GM23338 (cell line): ENCODE measurements around the gene FXYD7. TPM values are rescaled to one million over a fixed set of nuclear protein-coding genes. Genes with fewer than 3 reads are reported as not detected.

Source experiments
- ATAC-seq: fragments of 200-7000 bp; cut with Tn5 transposase; 3 replicates; pipeline ENCODE4 v1.9.1; 2020
- DNase-seq: peaks from one replicate; pipeline ENCODE4 v3.0.0-alpha.2; 2015; ENCODE audit warnings: low spot score
- H2AFZ ChIP-seq: fragments of 200-600 bp; sonication (generic); 2 replicates; pipeline ENCODE4 v1.8.0; 2016; ENCODE audit warnings: antibody characterized with exemption, mild to moderate bottlenecking, moderate library complexity
- H3F3A ChIP-seq: fragments of 200-600 bp; sonication (generic); replicated peaks from 2 replicates; pipeline ENCODE4 v1.8.0; 2017; ENCODE audit warnings: antibody characterized with exemption, mixed run types, low read depth
- H3K27ac ChIP-seq: fragments of 200-600 bp; sonication (generic); 2 replicates; pipeline ENCODE4 v1.6.1; 2016; ENCODE audit warnings: low read depth
- H3K27me3 ChIP-seq: fragments of 200-600 bp; sonication (generic); 2 replicates; pipeline ENCODE4 v1.8.0; 2016; ENCODE audit warnings: mild to moderate bottlenecking, mixed run types, moderate library complexity; ENCODE audit not compliant: insufficient read depth
- H3K36me3 ChIP-seq: fragments of 200-600 bp; sonication (generic); 2 replicates; pipeline ENCODE4 v1.8.0; 2016; ENCODE audit warnings: mild to moderate bottlenecking; ENCODE audit not compliant: insufficient read depth
- H3K4me1 ChIP-seq: fragments of 200-600 bp; sonication (generic); 2 replicates; pipeline ENCODE4 v1.8.0; 2016; ENCODE audit warnings: mild to moderate bottlenecking, moderate library complexity; ENCODE audit not compliant: insufficient read depth
- H3K4me2 ChIP-seq: fragments of 200-600 bp; sonication (generic); 2 replicates; pipeline ENCODE4 v1.7.1; 2017; ENCODE audit warnings: mixed run types
- H3K4me3 ChIP-seq: fragments of 200-600 bp; sonication (generic); 2 replicates; pipeline ENCODE4 v1.6.1; 2016; ENCODE audit warnings: mixed run types
- H3K79me2 ChIP-seq: fragments of 200-600 bp; sonication (generic); replicated peaks from 2 replicates; pipeline ENCODE4 v1.8.0; 2017; ENCODE audit warnings: mild to moderate bottlenecking; ENCODE audit not compliant: insufficient read depth
- H3K9me2 ChIP-seq: fragments of 200-600 bp; sonication (generic); 2 replicates; pipeline ENCODE4 v1.8.0; 2017; ENCODE audit not compliant: insufficient read depth
- H4K20me1 ChIP-seq: fragments of 200-600 bp; sonication (generic); replicated peaks from 2 replicates; pipeline ENCODE4 v1.8.0; 2017; ENCODE audit warnings: mild to moderate bottlenecking; ENCODE audit not compliant: insufficient read depth
- H3K27ac Mint-ChIP-seq: 2 replicates; pipeline ENCODE4 v1.8.0; 2020; ENCODE audit warnings: inconsistent platforms, mild to moderate bottlenecking, moderate library complexity, mixed read lengths
- H3K27me3 Mint-ChIP-seq: 3 replicates; pipeline ENCODE4 v1.8.0; 2022; ENCODE audit warnings: low read depth, mild to moderate bottlenecking, moderate library complexity, mixed read lengths, inconsistent platforms; ENCODE audit not compliant: insufficient read depth, poor library complexity
- H3K36me3 Mint-ChIP-seq: 3 replicates; pipeline ENCODE4 v1.8.0; 2021; ENCODE audit warnings: low read depth, mild to moderate bottlenecking, inconsistent platforms, moderate library complexity, mixed read lengths
- H3K4me1 Mint-ChIP-seq: 3 replicates; pipeline ENCODE4 v1.8.0; 2020; ENCODE audit warnings: mild to moderate bottlenecking, inconsistent platforms, mixed read lengths
- H3K4me3 Mint-ChIP-seq: 3 replicates; pipeline ENCODE4 v1.8.0; 2021; ENCODE audit warnings: moderate library complexity, mild to moderate bottlenecking, inconsistent platforms, mixed read lengths
- H3K9me3 Mint-ChIP-seq: 3 replicates; pipeline ENCODE4 v1.8.0; 2020; ENCODE audit warnings: moderate library complexity, mild to moderate bottlenecking, inconsistent platforms, mixed read lengths
- CREB1 ChIP-seq: fragments of 250-450 bp; sonication (Bioruptor Pico); IDR thresholded peaks from 2 replicates; pipeline ENCODE4 v1.5.0; 2020; ENCODE audit warnings: low read depth, mild to moderate bottlenecking, moderate library complexity
- EZH2 ChIP-seq: fragments of 200-600 bp; sonication (generic); IDR thresholded peaks from one replicate; pipeline ENCODE4 v1.8.0; 2017; ENCODE audit warnings: antibody characterized with exemption, mild to moderate bottlenecking, low read depth; ENCODE audit not compliant: unreplicated experiment
- EZH2phosphoT487 ChIP-seq: fragments of 200-600 bp; sonication (generic); IDR thresholded peaks from one replicate; pipeline ENCODE4 v1.8.1; 2018; ENCODE audit warnings: antibody characterized with exemption; ENCODE audit not compliant: unreplicated experiment
- JUNB ChIP-seq: IDR thresholded peaks from one replicate; pipeline ENCODE4 v1.6.1; 2016; ENCODE audit warnings: antibody characterized with exemption; ENCODE audit not compliant: unreplicated experiment
- NANOG ChIP-seq: IDR thresholded peaks from 2 replicates; pipeline ENCODE4 v1.6.1; 2016; ENCODE audit warnings: antibody characterized with exemption, borderline replicate concordance
- POLR2AphosphoS5 ChIP-seq: IDR thresholded peaks from 2 replicates; pipeline ENCODE4 v1.6.1; 2016; ENCODE audit warnings: antibody characterized with exemption, low read depth
- STAT1 ChIP-seq: IDR thresholded peaks from one replicate; pipeline ENCODE4 v1.6.1; 2016; ENCODE audit warnings: antibody characterized with exemption; ENCODE audit not compliant: unreplicated experiment
- ZNF114 ChIP-seq: fragments of 250-450 bp; sonication (Bioruptor Pico); IDR thresholded peaks from 2 replicates; pipeline ENCODE4 v1.5.0; 2020; ENCODE audit warnings: mild to moderate bottlenecking, moderate library complexity
- ZNF331 ChIP-seq: fragments of 250-450 bp; sonication (Bioruptor Pico); IDR thresholded peaks from 2 replicates; pipeline ENCODE4 v1.5.0; 2020; ENCODE audit warnings: low read depth, mild to moderate bottlenecking, moderate library complexity
- polyA plus RNA-seq: library from polyadenylated mRNA; unstranded; fragments of >200 nt; fragmentation: Nextera tagmentation; extraction: Ambion mirVana; gene quantifications from 2 replicates; pipeline ENCODE4 v1.2.1, GENCODE V29; 2016
- total RNA-seq: library from RNA; depleted of rRNA; stranded (reverse); fragments of >200 nt; shearing (Covaris generic); gene quantifications from 2 replicates; pipeline ENCODE4 v1.2.3, GENCODE V29; 2014
- TF ChIP-seq, protein P1 (sequence below): IDR thresholded peaks from one replicate; pipeline ENCODE4 v1.6.1; 2018; ENCODE audit warnings: antibody characterized with exemption; ENCODE audit not compliant: unreplicated experiment
- TF ChIP-seq, protein P2 (sequence below), 2 experiments: fragments of 200-600 bp in 1 of 2; sonication (generic) in 1 of 2; conservative IDR thresholded peaks; 2 replicates each; pipeline versions ENCODE4 v1.5.1 to v1.6.1; 2016 to 2017; ENCODE audit warnings: antibody characterized with exemption in 2 of 2, low read depth in 2 of 2, mild to moderate bottlenecking in 2 of 2, moderate library complexity in 1 of 2

Gene FXYD7
- total and polyA plus RNA-seq, 2 experiments from 2014 or later: 9.6 to 44.0 TPM

DNA sequence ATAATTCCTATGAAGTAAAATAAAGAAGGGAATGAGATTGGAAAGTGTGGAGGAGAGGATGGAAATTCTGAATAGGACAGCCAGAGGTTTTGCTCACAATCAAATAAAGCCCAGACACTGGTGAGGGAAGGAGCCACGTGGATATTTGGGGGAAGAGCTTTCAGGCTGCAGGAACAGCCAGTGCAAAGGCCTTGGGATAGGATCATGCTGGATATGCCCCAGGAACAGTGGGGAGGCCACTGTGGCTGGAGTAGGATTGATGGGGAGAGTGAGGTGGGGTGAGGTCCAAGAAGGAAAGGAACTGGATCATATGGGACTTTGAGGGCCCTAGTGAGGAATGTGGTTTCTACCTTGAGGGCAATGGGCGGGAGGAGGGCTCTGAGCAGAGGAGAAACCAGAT is 7.4 kb downstream of the FXYD7 start:
- no peak overlapping the region for H3K4me3 ChIP-seq
- Mint-ChIP-seq H3K36me3 (peaks cover 7% of the 10 kb centered on the region; the same call in 2 of the 3 replicates), H3K9me3 (no peaks in the 10 kb centered on the region), H3K4me3 (peak overlapping the region; percentile 4; the same call in 1 of the 3 replicates), H3K27me3 (peaks cover 15% of the 10 kb centered on the region), H3K27ac (peak overlapping the region; percentile 35; the same call in 1 of the 2 replicates), H3K4me1 (peaks cover 37% of the 10 kb centered on the region)
- peaks cover 14% of the 10 kb centered on the region; the same call in 1 of the 2 replicates for H3F3A ChIP-seq
- no peaks in the 10 kb centered on the region for H3K27me3 ChIP-seq
- DNase-seq: no peak
- no peak for ATAC-seq
- H3K79me2 ChIP-seq: peaks cover 6% of the 10 kb centered on the region; the same call in 1 of the 2 replicates
- no peak overlapping the region; the same call in 1 of the 2 replicates for H3K27ac ChIP-seq
- H2AFZ ChIP-seq: no peak overlapping the region
- TF ChIP-seq POLR2AphosphoS5: no peak
- H3K9me2 ChIP-seq: no peaks in the 10 kb centered on the region
- peak overlapping the region; percentile 70; the same call in 1 of the 2 replicates for H3K4me2 ChIP-seq
- H4K20me1 ChIP-seq: no peaks in the 10 kb centered on the region
- H3K4me1 ChIP-seq: peaks cover 18% of the 10 kb centered on the region
- no peaks in the 10 kb centered on the region for H3K36me3 ChIP-seq

DNA sequence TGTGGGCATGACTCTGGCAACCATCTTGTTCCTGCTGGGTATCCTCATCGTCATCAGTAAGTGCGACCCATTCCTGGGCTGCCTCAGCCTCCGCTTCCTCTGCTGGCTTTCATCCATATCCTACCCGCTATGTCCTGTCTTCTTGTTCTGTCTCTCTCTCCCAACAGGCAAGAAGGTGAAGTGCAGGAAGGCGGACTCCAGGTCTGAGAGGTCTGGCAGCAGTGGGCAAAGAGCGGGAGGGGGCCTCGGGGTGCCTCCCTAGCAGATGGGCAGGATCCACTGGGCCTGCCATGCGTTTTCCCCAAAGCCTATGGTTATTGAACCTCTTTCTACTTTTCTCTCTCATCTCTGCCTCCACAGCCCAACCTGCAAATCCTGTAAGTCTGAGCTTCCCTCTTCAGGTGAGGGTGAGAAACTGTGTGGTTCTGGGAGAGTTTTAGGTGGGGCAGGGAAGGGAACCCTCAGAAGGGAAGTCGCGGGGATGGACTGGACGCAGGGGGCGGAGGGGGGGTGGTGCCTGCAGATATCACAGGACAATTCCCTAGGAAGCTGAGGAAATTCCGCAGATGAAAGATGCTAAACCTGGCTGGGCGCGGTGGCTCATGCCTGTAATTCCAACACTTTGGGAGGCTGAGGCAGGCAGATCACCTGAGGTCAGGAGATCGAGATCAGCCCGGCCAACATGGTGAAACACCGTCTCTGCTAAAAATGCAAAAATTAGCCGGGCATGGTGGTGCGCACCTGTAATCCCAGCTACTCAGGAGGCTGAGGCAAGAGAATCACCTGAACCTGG is 8.4 kb downstream of the FXYD7 start:
- H3K36me3 Mint-ChIP-seq: peaks cover 9% of the 10 kb centered on the region; the same call in 2 of the 3 replicates
- peaks cover 14% of the 10 kb centered on the region for H3K27me3 Mint-ChIP-seq
- TF ChIP-seq EZH2 (no peak), STAT1 (no peak), ZNF114 (CRISPR knock-in tag) (no peak), NANOG (no peak), EZH2phosphoT487 (no peak), JUNB (no peak), CREB1 (no peak), ZNF331 (no peak)
- TF ChIP-seq, protein P1, sequence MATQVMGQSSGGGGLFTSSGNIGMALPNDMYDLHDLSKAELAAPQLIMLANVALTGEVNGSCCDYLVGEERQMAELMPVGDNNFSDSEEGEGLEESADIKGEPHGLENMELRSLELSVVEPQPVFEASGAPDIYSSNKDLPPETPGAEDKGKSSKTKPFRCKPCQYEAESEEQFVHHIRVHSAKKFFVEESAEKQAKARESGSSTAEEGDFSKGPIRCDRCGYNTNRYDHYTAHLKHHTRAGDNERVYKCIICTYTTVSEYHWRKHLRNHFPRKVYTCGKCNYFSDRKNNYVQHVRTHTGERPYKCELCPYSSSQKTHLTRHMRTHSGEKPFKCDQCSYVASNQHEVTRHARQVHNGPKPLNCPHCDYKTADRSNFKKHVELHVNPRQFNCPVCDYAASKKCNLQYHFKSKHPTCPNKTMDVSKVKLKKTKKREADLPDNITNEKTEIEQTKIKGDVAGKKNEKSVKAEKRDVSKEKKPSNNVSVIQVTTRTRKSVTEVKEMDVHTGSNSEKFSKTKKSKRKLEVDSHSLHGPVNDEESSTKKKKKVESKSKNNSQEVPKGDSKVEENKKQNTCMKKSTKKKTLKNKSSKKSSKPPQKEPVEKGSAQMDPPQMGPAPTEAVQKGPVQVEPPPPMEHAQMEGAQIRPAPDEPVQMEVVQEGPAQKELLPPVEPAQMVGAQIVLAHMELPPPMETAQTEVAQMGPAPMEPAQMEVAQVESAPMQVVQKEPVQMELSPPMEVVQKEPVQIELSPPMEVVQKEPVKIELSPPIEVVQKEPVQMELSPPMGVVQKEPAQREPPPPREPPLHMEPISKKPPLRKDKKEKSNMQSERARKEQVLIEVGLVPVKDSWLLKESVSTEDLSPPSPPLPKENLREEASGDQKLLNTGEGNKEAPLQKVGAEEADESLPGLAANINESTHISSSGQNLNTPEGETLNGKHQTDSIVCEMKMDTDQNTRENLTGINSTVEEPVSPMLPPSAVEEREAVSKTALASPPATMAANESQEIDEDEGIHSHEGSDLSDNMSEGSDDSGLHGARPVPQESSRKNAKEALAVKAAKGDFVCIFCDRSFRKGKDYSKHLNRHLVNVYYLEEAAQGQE: no peak
- TF ChIP-seq, protein P2, sequence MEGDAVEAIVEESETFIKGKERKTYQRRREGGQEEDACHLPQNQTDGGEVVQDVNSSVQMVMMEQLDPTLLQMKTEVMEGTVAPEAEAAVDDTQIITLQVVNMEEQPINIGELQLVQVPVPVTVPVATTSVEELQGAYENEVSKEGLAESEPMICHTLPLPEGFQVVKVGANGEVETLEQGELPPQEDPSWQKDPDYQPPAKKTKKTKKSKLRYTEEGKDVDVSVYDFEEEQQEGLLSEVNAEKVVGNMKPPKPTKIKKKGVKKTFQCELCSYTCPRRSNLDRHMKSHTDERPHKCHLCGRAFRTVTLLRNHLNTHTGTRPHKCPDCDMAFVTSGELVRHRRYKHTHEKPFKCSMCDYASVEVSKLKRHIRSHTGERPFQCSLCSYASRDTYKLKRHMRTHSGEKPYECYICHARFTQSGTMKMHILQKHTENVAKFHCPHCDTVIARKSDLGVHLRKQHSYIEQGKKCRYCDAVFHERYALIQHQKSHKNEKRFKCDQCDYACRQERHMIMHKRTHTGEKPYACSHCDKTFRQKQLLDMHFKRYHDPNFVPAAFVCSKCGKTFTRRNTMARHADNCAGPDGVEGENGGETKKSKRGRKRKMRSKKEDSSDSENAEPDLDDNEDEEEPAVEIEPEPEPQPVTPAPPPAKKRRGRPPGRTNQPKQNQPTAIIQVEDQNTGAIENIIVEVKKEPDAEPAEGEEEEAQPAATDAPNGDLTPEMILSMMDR (conservative IDR thresholded peaks at IDR 0.05; ENCODE audit: low read depth in 2 of 2): no peak; a peak in 1 of 4 replicates

More for the DNA sequence above, 8.4 kb downstream of the FXYD7 start:
- peaks cover 47% of the 10 kb centered on the region for H3K4me1 Mint-ChIP-seq
- peak overlapping the region; percentile 70; the same call in 1 of the 2 replicates for H3K4me2 ChIP-seq
- peak overlapping the region; percentile 51; the same call in 1 of the 2 replicates for H3K27ac Mint-ChIP-seq
- H3K36me3 ChIP-seq: no peaks in the 10 kb centered on the region
- no peak overlapping the region for H2AFZ ChIP-seq
- H3K9me3 Mint-ChIP-seq: no peaks in the 10 kb centered on the region
- ATAC-seq (peak; percentile 5; the same call in 2 of the 3 replicates), DNase-seq (peak; percentile 48)
- 0 out of 2 replicates have a peak overlapping the region, but pooled peaks have one; percentile 23 for H3K4me3 ChIP-seq
- H3K4me1 ChIP-seq: peaks cover 26% of the 10 kb centered on the region
- no peaks in the 10 kb centered on the region for H3K27me3 ChIP-seq
- H3K9me2 ChIP-seq: no peaks in the 10 kb centered on the region
- H4K20me1 ChIP-seq: no peaks in the 10 kb centered on the region
- H3K79me2 ChIP-seq: peaks cover 16% of the 10 kb centered on the region
- no peak overlapping the region for H3K4me3 Mint-ChIP-seq
- H3K27ac ChIP-seq: peak overlapping the region; percentile 17; the same call in 1 of the 2 replicates
- peaks cover 17% of the 10 kb centered on the region; the same call in 1 of the 2 replicates for H3F3A ChIP-seq
